ENCODE measurements around the gene ARID2. TPM values are rescaled to one million over a fixed set of nuclear protein-coding genes. Genes with fewer than 3 reads are reported as not detected.

The ARID2 gene
- total and polyA plus RNA-seq, 9 of the 15 experiments (the other 6 are each of a cell fraction or from before 2014, with no cell fraction given), result 13.4 to 41.6 (median 29.4) TPM

DNA sequence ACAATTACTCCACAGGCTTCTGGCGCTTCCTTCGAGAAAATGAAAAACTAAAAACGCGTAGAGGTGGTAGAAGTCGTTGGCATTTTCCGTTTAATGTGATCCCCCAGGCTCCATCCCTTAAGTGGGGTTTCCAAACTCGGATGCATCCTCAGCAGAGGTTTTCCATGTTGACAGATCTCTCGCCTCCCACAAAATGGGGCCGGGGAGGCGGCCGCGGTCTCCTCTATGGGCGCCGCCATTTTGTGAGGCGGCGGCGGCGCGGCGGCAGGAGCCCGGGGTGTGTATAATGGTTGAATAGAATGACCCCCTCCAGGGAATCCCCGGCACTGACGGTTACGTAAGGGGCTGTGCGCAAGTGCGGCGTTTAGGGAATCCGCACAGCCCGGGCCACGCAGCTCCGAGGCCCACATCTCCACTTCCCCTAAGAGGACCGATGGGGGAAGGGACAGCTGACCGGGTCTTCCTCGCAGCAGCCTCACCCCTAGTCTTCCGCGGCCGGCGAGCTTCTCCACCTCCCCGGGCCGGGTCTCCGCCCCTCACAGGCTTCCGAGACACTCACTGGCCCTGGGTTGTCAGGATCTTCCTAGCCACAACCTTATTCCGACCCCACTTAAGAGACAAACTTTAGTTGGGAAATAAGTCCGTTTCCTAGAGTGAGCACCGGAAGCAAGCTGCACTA, 2.1 kb upstream of the ARID2 start (continued):
- TF ChIP-seq, protein P1, sequence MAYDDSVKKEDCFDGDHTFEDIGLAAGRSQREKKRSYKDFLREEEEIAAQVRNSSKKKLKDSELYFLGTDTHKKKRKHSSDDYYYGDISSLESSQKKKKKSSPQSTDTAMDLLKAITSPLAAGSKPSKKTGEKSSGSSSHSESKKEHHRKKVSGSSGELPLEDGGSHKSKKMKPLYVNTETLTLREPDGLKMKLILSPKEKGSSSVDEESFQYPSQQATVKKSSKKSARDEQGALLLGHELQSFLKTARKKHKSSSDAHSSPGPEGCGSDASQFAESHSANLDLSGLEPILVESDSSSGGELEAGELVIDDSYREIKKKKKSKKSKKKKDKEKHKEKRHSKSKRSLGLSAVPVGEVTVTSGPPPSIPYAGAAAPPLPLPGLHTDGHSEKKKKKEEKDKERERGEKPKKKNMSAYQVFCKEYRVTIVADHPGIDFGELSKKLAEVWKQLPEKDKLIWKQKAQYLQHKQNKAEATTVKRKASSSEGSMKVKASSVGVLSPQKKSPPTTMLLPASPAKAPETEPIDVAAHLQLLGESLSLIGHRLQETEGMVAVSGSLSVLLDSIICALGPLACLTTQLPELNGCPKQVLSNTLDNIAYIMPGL (CRISPR knock-in tag; IDR thresholded peaks at IDR 0.05), result no peak
- TF ChIP-seq SMAD2 (IDR thresholded peaks at IDR 0.05; ENCODE audit: low read depth, low read length) (no peak), CHD1 (IDR thresholded peaks at IDR 0.05; ENCODE audit: low read length) (no peak), HSF4 (CRISPR knock-in tag; IDR thresholded peaks at IDR 0.05; ENCODE audit: borderline replicate concordance) (no peak), ZNF780A (CRISPR knock-in tag; IDR thresholded peaks at IDR 0.05) (no peak), YY1 (IDR thresholded peaks at IDR 0.05; ENCODE audit: borderline replicate concordance in 1 of 3, control insufficient read depth in 1 of 3, extremely low read depth in 1 of 3, insufficient read depth in 3 of 3, insufficient read length in 1 of 3, insufficient replicate concordance in 2 of 3, low read depth in 1 of 3, low read length in 2 of 3) (peak; percentile 95 to 99 (median 99)), BHLHE40 (IDR thresholded peaks at IDR 0.05; ENCODE audit: low read length) (peak; percentile 83), ZC3H11A (IDR thresholded peaks at IDR 0.05; ENCODE audit: low read depth, low read length) (peak; percentile 99), DIDO1 (tag; IDR thresholded peaks at IDR 0.05; ENCODE audit: low read depth) (0 out of 2 replicates have a peak, but pooled peaks have one; percentile 27), NUFIP1 (IDR thresholded peaks at IDR 0.05; ENCODE audit: partially characterized antibody) (no peak)
- TF ChIP-seq, protein P2, sequence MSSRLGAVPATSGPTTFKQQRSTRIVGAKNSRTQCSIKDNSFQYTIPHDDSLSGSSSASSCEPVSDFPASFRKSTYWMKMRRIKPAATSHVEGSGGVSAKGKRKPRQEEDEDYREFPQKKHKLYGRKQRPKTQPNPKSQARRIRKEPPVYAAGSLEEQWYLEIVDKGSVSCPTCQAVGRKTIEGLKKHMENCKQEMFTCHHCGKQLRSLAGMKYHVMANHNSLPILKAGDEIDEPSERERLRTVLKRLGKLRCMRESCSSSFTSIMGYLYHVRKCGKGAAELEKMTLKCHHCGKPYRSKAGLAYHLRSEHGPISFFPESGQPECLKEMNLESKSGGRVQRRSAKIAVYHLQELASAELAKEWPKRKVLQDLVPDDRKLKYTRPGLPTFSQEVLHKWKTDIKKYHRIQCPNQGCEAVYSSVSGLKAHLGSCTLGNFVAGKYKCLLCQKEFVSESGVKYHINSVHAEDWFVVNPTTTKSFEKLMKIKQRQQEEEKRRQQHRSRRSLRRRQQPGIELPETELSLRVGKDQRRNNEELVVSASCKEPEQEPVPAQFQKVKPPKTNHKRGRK (tag; IDR thresholded peaks at IDR 0.05), result no peak
- TF ChIP-seq, protein P3, sequence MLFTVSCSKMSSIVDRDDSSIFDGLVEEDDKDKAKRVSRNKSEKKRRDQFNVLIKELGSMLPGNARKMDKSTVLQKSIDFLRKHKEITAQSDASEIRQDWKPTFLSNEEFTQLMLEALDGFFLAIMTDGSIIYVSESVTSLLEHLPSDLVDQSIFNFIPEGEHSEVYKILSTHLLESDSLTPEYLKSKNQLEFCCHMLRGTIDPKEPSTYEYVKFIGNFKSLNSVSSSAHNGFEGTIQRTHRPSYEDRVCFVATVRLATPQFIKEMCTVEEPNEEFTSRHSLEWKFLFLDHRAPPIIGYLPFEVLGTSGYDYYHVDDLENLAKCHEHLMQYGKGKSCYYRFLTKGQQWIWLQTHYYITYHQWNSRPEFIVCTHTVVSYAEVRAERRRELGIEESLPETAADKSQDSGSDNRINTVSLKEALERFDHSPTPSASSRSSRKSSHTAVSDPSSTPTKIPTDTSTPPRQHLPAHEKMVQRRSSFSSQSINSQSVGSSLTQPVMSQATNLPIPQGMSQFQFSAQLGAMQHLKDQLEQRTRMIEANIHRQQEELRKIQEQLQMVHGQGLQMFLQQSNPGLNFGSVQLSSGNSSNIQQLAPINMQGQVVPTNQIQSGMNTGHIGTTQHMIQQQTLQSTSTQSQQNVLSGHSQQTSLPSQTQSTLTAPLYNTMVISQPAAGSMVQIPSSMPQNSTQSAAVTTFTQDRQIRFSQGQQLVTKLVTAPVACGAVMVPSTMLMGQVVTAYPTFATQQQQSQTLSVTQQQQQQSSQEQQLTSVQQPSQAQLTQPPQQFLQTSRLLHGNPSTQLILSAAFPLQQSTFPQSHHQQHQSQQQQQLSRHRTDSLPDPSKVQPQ (CRISPR knock-in tag; IDR thresholded peaks at IDR 0.05; ENCODE audit: borderline replicate concordance), result no peak
